SK-N-MC (cell line): ENCODE measurements around the gene BTBD19.

ENCODE experiments used
- EZH2 ChIP-seq: fragments of 200-600 bp; sonication (generic); IDR thresholded peaks from one replicate; pipeline ENCODE4 v1.6.1; 2017; ENCODE audit warnings: antibody characterized with exemption
- FOXP2 ChIP-seq: optimal IDR thresholded peaks from 2 replicates; pipeline ENCODE3; 2011; ENCODE audit warnings: mild to moderate bottlenecking, moderate library complexity; ENCODE audit not compliant: insufficient read depth; ENCODE audit errors: extremely low read length, control extremely low read depth
- POLR2AphosphoS5 ChIP-seq: IDR thresholded peaks from 2 replicates; pipeline ENCODE4 v1.6.1; 2012; ENCODE audit warnings: mild to moderate bottlenecking, low read depth, low read length, borderline replicate concordance

DNA sequence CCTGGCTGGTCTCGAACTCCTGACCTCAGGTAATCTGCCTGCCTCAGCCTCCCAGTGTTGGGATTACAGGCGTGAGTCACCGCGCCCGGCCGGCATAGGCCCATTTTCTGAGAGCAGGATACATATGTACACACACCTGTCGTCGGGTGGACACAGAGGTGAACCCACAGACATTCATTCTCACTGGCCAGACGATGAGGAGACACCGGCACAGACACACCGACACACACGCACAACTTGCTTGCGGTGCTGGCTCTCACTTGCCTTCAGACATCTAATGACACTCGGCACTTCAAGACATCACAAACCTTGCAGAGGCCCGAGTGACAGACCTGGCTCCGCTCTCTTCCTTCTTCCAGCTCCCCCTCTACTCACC, 34.2 kb downstream of the BTBD19 start:
- TF ChIP-seq POLR2AphosphoS5 (no peak), EZH2 (no peak), FOXP2 (no peak)
